Epithelial cell of proximal tubule (primary cell): ENCODE results near the gene NUF2. TPM values are rescaled to one million over a fixed set of nuclear protein-coding genes. Genes with fewer than 3 reads are reported as not detected.

Experiments
- DNase-seq: peaks from one replicate; pipeline ENCODE4 v3.0.0-alpha.2; 2011; ENCODE audit warnings: low read depth
- H3K4me3 ChIP-seq: 2 replicates; pipeline ENCODE4 v1.5.1; 2011; ENCODE audit warnings: low read depth, mild to moderate bottlenecking, low read length
- total RNA-seq: library from RNA; depleted of rRNA; stranded (reverse); fragments of >200 nt; gene quantifications from 2 replicates; pipeline ENCODE4 v1.2.3, GENCODE V29; 2015
- TF ChIP-seq, protein P1 (sequence below): conservative IDR thresholded peaks from 2 replicates; pipeline ENCODE4 v1.5.1; 2012; ENCODE audit warnings: low read depth, mild to moderate bottlenecking, low read length

The NUF2 gene
- total RNA-seq, 1 donor from 2014 or later: 43.6 TPM

DNA sequence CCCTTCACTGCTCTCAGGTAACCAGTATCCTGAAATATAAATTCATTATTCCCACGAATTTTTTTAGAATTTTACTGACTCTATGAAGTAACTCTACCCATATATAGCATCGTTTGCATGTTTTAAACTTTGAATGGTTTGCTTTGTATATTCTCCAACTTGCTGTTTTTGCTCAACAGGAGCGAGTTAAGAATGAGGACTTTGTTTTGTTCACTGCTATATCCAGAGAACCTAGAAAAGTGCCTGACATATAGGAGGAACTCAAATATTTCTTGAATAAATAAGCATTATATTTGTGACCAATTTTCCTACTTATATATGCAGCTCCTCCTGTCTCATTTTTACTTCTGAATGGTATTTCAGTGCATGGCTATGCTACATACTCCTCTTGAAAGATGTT, 43.4 kb downstream of the NUF2 start:
- no peak overlapping the region for H3K4me3 ChIP-seq
- TF ChIP-seq, protein P1, sequence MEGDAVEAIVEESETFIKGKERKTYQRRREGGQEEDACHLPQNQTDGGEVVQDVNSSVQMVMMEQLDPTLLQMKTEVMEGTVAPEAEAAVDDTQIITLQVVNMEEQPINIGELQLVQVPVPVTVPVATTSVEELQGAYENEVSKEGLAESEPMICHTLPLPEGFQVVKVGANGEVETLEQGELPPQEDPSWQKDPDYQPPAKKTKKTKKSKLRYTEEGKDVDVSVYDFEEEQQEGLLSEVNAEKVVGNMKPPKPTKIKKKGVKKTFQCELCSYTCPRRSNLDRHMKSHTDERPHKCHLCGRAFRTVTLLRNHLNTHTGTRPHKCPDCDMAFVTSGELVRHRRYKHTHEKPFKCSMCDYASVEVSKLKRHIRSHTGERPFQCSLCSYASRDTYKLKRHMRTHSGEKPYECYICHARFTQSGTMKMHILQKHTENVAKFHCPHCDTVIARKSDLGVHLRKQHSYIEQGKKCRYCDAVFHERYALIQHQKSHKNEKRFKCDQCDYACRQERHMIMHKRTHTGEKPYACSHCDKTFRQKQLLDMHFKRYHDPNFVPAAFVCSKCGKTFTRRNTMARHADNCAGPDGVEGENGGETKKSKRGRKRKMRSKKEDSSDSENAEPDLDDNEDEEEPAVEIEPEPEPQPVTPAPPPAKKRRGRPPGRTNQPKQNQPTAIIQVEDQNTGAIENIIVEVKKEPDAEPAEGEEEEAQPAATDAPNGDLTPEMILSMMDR: no peak
- DNase-seq: no peak

DNA sequence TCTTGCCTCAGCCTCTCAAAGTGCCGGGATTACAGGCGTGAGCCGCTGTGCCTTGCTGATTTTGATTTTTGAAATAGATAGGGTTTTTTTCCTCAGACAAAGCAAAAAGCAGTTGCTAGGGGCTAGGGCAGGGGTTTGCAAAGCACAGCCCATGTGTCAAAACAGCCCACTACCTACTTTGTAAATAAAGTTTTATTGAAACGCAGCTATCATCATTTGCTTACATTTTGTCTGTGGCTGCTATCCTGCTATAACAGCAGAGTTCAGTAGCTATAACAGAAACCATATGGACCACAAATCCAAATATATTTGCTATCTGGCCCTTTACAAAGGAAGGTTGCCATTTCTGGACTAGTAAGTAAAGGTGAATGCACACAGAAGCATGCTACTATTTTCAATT, 44.8 kb downstream of the NUF2 start:
- TF ChIP-seq, protein P1: no peak
- DNase-seq: no peak
- no peak overlapping the region for H3K4me3 ChIP-seq

DNA sequence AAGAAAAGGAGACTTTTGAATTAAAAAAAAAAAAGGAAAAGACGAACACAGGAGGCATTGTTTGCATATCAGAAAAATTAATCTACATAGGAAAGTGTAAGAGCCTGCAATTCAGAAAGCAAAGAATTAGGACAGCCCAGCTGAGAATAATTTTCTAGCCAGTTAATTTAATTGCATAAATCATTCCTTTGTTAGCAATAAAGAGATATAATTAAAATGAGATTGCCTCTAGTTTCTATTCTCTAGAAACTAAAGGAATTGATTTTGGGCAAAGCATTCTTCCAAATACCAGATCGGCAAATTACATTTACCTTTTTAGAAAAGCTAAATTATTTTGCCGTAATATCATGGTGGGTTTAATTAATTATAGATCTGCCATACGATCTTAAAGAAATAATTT, 46.0 kb downstream of the NUF2 start:
- TF ChIP-seq, protein P1: no peak
- no peak overlapping the region for H3K4me3 ChIP-seq
- DNase-seq: no peak

DNA sequence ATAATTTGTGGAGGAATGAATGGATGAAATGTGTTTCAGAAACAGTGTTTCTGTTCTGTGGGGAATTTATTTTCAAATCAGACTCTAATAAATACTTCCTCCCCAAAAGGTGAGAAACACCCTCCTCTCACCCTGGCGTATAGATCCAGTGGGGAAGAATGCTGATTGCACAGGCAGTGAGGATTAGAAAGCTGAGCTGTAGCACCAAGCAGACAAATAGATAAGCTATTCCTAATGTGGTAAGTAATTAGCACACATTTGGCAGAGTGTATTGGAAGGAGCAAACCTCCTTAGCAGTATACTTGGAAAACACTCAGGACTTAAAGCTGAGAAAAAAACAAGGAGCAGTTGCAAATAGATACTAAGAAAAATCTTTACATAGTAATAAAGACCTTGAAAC, 50.8 kb downstream of the NUF2 start:
- TF ChIP-seq, protein P1: no peak
- no peak overlapping the region for H3K4me3 ChIP-seq
- no peak for DNase-seq

DNA sequence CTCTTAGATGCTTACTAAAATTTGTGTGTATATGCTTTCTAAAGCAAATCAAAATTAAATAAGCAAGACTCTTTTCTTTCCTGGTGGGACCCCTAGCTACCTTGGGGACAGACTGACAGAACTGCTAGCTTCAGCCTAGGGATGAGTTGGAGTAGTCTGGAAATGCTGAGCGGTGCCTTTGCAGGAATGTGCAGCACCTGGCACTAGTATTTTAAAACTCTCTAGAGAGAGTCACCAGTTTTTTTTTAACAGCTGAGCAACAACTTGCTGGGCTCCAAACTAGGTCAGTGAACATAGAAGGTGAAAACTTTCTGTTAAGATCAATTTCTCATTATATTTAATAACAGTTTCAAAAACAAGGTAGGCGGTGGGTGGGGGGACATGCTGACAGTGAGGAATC, 56.8 kb downstream of the NUF2 start:
- H3K4me3 ChIP-seq: no peak overlapping the region
- TF ChIP-seq, protein P1: no peak
- no peak for DNase-seq

DNA sequence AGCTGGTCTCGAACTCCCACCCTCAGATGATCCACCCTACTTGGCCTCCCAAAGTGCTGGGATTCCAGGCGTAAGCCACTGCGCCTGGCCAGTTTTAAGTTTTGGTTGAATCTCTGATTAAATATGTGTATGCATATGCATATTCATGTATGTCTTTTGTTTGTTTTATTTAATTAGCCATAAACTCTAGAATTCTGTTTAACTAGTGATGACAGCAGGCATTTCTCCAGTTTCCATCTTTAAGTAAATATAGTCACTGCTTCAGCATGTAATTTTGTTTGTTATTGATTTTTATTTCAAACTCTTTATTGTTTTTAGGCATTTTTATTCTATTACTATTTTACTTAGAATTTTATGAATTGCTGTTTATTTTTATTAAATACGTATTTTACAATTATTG, 58.0 kb downstream of the NUF2 start:
- no peak overlapping the region for H3K4me3 ChIP-seq
- TF ChIP-seq, protein P1: no peak
- no peak for DNase-seq

DNA sequence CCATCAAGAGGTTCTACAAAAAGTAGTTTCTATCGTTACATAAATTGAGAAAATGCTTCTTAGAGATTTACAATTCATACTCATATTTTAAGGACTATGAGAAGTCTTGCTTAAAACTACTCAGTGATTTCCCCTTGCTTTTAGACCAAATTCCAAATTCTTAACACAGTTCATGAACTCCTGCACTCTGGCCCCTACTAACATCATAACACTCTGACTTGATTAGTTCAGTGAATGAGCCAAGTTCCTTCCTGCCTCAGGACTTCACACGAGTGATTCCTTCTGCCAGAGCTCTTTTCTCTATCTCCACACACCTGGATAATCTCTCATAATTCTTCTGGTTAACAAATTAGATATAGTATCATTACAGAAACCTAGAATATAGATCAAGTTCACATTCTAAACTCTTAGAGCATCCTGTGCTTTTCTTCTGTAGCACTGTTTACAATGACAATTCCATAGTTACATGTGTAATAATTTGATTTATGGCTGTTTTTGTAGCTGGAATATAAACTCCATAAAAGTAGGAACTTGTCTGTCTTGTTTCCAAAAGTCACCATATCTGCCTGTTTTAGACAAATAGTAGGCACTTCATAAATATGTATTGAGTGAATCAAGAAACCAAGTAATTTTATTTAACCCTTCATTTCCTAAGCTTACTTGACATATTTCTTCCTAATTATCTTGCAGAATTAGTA, 59.9 kb downstream of the NUF2 start:
- TF ChIP-seq, protein P1: no peak
- H3K4me3 ChIP-seq: no peak overlapping the region
- no peak for DNase-seq
